ENCODE results near the gene ANKRD13A. TPM values are rescaled to one million over a fixed set of nuclear protein-coding genes. Genes with fewer than 3 reads are reported as not detected.

The ANKRD13A gene
- total RNA-seq, 1 donor, result 134 TPM

Other genes with a start within 250 kb of the ANKRD13A start
- 0.31 TPM for gene TRPV4, start 166.0 kb upstream of the ANKRD13A start, total RNA-seq
- gene GLTP, start 118.9 kb upstream of the ANKRD13A start, total RNA-seq, result 63.0 TPM
- 7.9 TPM for gene TCHP, start 99.2 kb upstream of the ANKRD13A start, total RNA-seq
- 86.7 TPM for gene GIT2, start 3.1 kb upstream of the ANKRD13A start, total RNA-seq
- 16.2 TPM for gene C12orf76, start 49.1 kb downstream of the ANKRD13A start, total RNA-seq
- 2.2 TPM for gene IFT81, start 124.9 kb downstream of the ANKRD13A start, total RNA-seq

Measured in mononuclear cell (primary cell).